CD4-positive, alpha-beta T cell treated with Interleukin-10 for 1 hour (primary cell): ENCODE results near the gene TLR6.
"Not testable (repeated sequence)": the region's sequence is repeated elsewhere in the genome, so short reads cannot be mapped to it uniquely, and the experiment has no call there.

Experiments
- DNase-seq: peaks from one replicate; pipeline ENCODE4 v3.0.0-alpha.2; 2020

TLR6 gene

GRCh38 chr4:38785041-38785790, 71.4 kb downstream of the TLR6 start:
- no peak for DNase-seq

GRCh38 chr4:38784141-38784540, 72.5 kb downstream of the TLR6 start:
- DNase-seq, result no peak

DNA sequence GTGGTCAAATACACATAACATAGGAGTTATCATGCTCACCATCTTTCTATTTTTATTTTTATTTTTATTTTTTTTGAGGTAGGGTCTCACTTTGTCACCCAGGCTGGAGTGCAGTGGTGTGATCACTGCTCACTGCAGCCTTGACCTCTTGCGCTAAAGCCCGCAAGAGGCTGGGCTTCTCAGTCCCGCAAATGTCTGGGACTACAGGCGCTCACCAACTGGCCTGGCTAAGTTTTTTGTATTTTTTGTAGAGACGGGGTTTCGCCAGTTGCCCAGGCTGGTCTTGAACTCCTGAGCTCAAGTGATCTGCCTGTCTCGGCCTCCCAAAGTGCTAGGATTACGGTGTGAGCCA, 73.5 kb downstream of the TLR6 start:
- no peak for DNase-seq

- DNase-seq, result peak; percentile 60
These were observed 74.0 kb downstream of the TLR6 start, which contains the start of gene TLR10 for GRCh38 chr4:38782452-38783108. Gene TLR10 (minus strand): TSS chr4:38782990. CDS start chr4:38775590, 7,400 bp downstream.

DNA sequence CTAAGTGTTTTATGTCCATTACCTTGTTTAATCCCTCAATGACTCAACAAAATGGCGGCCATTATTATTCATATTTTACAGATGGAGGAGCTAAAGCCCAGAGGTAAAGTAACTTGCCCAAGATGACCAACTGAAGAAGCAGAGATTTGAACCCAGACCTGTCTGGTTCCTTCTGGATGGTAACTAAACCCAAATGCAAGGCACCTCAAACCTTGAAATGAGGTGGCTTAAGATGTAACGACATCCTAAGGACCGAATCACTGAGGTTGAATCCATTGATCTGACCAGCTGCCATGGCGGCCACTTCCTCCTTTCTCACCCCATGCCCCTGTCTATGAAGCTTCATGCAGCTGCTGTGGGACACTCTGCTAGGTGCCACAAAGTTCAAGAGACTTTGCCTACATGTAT, 74.8 kb downstream of the TLR6 start:
- no peak for DNase-seq

- no peak for DNase-seq
These were observed 75.7 kb downstream of the TLR6 start for GRCh38 chr4:38780833-38781484.

DNA sequence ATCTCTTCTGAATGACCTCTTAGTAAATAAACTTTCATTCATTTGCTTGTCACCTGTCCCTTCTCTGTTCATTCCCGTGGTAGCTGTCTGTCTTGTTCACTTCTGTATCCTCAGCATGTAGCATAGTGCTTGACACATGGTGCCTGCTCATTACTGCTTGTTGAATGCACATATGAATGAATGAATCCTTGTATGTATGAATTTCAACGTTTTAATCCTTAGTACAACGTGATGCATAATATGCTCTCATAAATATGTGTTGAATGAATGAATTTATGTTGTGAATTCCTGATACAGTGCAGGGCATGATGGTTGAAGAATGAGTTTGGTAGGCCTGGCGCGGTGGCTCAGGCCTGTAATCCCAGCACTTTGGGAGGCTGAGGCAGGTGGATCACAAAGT, 76.8 kb downstream of the TLR6 start:
- no peak for DNase-seq

DNA sequence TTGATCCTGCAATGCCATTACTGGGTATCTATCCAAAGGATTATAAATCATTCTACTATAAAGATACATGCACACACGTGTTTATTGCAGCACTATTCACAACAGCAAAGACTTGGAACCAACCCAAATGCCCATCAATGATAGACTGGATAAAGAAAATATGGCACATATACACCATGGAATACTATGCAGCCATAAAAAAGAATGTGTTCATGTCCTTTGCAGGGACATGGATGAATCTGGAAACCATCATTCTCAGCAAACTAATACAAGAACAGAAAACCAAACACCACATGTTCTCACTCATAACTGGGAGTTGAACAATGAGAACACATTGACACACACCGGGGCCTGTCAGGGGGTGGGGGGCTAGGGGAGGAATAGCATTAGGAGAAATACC, 78.7 kb downstream of the TLR6 start:
- not testable (repeated sequence) for DNase-seq

GRCh38 chr4:38775326-38775725, 81.3 kb downstream of the TLR6 start:
- DNase-seq, result no peak

DNA sequence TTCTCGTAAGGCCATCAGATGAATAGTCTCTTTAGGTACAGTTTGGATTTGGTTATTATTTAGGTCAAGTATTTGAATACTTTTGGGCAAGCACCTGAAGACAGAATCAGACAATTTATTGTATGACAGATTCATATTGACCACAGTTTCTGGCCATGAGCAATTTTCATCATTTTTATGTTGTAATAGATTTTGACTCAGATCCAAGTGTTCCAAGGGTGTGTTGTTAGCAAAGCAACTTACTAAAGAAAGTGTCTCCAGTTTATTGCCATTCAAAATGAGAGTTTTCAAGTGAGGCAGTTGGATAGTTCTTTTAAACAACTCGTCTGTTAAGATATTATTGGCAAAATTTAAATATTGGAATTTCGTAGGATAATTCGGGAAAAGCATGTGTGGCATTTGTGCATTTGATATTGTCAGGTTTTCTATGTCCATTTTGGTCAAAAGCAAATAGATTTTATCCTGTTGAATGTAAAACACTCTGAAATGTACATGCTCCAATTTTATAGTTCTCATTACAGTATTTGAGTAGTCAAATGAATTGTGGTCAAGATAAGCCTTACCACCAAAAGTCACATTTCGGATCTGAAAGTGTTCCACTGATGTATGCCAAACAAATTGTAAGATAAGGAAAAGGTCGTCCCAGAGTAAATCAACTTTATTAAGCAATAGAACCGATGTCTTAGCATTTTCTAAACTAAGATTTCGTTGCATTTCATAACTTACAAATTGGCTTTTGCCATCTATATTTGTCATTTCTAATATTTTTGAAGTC, 82.2 kb downstream of the TLR6 start:
- no peak for DNase-seq
